Stimulated activated CD4-positive, alpha-beta T cell treated with anti-CD3 and anti-CD28 coated beads, Interleukin-2, amount 100 ng/mL, for 4 hours (primary cell): ENCODE data around the gene TGFBR2.
"Not testable (repeated sequence)": the region's sequence is repeated elsewhere in the genome, so short reads cannot be mapped to it uniquely, and the experiment has no call there.

Experiments
- DNase-seq: peaks from one replicate; pipeline ENCODE4 v3.0.0-alpha.2; 2020; ENCODE audit warnings: low read depth

The TGFBR2 gene

DNA sequence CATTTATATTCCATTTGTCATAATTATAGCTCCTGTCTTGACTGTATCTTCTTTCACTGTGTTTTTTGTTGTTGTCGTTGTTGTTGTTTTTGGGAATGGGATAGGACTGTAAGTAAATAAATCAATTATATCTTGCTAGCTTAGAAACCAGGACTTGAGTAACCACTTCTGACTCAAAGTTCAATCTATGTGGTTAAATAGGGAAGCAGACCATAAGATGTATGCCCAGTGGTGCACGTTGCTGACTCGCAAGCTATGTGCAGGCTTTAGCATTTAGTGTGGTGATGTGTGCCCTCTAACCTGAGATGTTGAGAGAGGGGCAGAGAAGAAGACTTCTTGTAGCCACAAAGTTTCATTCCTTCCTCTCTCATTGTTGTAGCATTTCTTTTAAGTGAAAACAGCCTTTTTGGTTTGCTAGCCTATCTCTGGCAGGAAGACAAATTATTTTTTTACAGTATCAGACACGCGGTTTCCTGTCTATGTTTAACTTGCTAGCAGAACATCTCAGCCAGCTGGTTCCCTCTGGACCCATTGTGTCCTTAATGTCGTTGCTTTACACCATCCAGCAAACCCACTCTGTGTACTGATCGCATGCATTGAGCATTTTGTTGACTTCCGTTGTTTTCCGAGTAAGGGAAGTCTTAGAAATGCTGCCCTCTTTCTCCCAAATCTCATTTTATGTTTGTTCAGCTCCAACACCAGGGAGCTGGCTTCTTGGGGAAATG is 52.1 kb downstream of the TGFBR2 start:
- DNase-seq: no peak

DNA sequence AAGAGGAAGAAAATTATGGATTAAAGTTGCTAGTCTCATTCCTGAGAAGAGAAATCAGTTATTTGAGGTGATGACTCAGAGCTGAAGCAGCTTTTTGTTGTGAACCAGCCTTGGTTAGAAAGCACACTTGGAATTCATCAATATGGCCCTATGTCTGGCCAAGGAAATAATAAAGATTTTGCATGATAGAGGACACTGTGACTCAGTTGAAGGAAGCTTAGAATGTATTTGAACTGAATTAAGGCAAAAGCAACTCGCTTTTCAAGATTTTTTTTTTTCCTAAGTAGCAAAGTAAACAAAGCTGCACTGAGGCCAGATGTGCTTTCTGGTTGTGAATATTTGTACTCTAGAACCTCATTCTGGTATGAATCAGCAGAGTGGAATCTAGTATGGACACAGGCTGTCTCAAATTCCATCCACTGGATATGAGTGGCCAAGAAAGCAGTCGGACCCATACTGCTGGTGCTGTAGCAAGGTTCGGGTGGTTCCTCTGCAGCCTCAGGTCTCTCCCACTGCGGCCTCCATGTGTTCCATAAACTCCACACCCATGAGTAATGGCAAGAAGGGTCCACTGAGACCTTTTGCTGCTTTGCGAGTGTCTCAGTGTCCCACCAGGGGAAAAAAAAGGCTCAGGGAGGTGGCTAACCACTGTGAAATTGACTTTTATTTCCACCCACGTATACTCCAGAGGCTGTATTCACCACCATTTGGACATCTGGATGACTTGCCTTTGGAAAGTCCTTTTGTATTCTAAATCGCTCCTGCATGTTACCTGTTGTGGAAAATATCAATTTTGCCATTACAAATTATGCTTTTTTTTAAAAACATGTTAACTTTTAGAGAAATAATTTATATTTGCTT is 53.1 kb downstream of the TGFBR2 start:
- DNase-seq: no peak

DNA sequence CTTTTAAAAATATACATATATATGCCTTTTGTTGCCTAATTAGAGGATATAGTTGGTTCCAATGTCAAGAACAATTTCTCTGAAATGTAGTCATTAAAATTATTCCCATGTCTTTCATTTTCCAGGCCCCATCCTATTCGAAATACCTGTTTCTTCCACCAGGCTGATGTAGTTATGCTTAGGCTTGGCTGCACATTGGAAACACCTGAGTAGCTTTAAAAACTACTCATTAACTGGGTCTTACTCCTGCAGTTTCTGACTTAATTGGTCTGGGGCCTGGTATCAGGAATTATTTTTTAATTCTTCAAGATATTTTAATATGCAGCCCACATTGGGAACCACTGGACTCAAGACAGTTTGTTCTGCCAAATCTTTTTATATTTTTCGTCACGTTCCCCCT is 53.7 kb downstream of the TGFBR2 start:
- DNase-seq: no peak

DNA sequence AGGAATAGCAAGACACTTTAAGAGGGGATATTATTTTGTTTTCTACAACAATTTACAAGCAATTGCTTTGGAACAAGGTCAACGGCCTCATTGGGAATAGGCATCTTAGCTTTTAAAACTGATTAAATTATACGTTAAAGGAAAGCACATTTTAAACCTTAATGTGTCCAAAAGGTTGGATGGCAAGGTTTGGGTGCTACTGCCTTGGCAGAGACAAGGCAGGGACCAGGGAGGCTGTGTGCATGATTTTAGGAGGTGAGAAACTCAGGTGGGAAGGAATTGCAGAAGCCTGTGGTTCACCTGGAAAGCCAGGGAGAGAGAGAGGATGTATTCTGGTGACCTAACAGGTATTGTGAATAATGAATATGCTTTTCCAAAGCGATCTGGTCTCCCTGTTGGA is 54.3 kb downstream of the TGFBR2 start:
- DNase-seq: no peak

DNA sequence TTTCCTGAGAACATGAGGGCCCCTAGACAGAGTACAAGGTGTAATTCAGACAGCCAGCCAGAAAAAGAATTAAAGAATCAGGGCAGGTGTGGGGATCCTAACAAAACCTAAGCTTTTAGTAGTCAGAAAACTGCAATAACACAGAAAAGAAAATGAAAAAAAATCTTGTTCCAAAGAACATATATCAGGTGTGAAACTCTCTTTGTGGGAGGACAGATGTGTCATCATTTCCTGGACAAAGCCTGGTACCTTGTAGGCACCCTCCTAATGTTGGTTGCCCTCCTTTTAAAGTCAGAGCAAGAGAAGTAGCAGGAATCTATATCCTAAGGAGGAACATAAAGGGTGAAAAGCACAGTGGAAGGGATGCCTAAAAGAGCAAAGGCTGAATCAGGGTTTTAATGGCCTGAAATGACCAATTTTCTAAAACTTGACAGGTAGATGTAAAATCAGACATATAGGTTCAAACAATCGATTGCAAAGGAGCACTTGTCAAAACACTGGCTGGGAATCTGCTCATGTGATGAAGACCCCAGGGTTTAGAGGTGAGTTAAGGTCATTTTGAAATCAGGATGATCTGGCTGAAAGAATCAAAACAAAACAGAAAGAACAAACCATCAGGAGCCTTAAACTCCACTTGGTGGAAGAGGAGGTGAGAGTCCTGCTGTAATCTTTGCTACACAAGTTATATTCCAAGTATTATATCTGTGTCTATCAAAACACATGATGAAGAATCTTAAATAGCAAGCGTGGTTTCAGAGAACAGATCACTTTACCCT is 54.9 kb downstream of the TGFBR2 start:
- DNase-seq: no peak

DNA sequence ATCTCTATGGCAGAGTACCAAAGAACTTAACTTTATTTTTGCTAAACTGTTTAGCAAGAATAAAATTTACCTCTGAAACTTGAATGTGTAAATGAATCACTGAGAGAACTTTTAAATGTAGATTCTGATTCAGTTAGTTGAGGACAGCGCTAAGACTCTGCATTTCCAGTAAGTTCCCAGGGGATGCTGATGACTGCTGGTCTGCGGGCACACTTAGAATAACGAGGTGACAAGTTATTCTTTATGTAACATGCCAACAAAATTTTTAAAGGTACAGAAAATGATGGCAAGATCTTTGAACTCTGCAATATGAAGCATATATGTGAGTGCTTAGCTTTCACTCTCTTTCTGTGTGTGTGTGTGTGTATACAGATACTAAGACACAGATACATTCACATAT is 56.4 kb downstream of the TGFBR2 start:
- no peak for DNase-seq

DNA sequence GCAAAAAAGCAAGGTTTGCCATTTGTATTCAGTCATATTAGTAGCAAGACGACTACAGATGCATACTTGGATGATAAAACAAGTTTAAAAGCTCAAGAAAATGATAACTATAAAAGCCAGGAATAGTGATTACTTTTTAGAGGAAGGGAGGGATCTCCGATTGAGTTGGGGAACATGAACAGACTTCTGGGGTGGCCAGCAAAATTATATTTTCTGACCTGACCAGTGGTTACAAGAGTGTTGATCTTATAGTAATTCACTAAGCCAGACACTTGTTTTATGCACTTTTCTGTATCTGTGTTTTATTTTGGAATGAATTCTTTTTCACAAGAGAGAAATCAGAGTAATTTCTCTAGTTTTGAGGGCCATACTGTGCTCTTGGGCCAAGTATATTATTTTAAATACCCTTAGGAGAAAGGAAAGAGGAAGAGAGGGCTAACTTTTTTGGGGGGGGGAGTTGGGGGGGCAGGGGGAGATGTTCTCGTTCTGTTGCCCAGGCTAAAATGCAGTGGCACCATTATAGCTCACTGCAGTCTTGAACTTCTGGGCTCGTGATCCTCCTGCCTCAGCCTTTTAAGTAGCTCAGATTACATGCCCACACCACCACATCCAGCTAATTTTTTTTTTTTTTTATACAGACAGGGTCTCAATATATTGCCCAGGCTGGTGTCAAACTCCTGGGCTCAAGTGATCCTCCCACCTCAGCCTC is 57.3 kb downstream of the TGFBR2 start:
- DNase-seq: no peak

DNA sequence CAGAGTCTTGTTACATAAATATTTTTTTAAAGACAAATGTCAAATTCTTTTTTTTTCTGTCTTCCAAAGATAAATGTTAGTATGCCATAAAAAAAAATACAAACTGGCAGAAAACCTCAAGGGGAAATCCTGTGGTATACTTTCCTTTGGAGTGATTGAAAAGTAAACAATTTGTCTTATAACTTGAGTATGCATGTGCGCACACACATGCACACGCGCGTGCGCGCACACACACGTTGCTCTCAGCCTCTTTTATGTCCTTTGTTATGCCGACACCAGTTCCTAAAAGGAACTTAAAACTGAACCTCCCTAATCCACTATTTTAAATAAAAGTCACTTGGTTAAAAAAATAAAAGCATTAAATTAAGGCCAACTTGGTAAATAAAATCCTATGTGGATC is 58.1 kb downstream of the TGFBR2 start:
- DNase-seq: no peak

DNA sequence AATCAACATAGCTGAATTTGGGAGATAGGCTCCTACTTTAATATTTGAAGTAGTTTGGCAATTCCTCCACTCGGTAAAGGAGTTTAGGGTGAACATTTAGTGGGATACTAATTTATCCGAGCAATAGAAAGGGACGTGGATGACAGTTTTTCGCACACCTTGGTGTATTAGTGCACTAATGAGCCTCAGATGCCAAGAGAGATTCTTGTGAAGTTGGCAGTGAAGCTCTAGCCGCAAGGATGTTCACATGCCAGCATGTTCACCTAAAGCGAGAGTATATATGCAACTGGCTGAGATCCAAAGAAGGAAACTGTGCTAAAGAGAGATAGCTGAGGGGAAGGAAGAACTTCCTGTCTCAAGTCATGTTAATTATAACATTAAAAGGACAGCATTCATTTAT is 58.5 kb downstream of the TGFBR2 start:
- DNase-seq: no peak

DNA sequence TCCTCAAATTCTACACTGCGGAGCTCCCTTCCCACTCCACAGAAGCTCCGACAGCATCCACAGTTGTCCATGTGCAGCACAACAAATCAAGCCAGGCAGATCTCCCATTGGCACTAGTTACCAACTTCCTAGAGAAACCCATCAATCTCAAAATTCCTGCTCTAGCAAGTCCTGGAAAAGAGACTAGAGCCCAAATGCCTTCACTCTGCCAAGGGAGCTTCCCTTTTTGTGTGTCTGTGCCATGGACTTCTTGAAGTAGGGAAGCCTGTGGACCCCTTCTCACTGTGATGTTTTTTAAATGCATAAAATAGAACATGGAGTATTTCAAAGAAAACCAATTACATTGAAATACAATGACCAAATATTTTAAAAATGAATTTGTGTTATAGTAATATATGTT is 59.1 kb downstream of the TGFBR2 start:
- no peak for DNase-seq

DNA sequence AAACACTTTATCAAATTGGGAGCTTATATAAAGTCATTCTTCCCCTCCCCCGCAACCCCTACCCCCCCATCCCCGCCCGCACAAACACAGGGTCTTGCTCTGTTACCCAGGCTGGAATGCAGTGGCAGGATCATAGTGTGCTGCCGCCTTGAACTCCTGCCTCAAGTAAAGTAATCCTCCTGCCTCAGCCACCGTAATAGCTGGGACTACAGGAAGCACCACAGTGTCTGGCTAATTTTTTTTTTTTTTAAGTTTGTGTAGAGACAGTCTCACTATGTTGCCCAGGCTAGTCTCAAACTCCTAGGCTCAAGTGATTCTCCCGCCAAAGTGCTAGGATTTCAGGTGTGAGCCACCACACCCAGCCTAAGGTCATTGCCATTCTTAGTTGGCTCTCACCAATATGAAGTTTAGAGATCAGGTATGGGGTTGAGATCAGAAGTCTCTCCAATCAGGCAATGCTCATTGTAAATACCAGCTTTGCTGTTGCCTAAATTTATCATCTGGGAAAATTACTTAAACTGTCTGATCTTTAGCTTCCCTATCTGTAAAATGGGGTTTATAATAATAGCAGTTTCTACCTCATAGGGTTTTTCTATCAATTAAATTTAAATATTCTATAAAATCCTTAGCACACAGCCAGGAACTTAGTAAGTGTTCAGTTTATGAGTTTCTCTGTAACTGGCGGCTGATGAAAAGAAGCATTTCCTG is 60.3 kb downstream of the TGFBR2 start:
- DNase-seq: no peak

DNA sequence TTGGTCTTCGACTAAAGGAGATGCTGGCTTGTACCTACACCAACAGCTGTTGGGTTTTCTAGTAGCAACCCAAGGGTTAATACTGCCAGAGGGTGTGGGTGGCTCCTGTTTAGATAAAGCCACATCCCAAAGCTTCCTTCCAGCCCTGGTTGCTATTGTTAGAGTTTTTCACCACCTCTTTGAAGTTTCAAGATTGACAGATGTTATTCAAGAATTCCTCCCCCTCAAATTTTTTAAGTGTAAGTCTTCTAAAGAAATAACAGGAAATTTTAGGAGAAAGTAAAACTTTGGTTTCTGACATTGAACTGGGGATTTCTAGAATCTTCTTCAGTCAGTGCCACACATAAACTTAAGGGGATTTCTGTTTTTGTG is 60.9 kb downstream of the TGFBR2 start:
- no peak for DNase-seq

DNA sequence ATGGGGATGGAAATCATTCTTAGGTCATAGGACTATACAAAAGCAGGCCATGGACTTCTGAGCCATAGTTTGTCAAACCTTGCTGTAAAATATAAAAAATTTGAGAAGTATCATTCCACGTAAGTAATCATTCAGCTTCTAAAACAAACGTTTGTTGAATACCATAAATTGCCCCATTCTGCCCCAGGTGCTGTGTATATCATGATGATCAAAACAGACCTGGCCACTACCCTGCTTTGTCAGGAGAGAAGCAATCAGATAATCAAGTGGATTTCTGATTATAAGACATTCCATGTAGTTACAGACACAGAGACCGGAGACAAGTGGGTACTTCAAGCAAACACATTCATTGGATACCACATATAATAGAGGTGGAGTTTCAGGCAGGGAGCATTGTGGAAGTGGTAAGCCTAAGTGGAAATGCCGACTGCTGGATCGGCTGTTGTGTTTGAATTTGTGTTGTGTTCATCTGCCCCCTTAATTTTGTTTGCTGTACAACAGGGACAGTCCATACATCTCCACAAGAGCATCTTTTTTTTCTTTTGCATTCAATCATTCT is 61.7 kb downstream of the TGFBR2 start:
- DNase-seq: no peak

DNA sequence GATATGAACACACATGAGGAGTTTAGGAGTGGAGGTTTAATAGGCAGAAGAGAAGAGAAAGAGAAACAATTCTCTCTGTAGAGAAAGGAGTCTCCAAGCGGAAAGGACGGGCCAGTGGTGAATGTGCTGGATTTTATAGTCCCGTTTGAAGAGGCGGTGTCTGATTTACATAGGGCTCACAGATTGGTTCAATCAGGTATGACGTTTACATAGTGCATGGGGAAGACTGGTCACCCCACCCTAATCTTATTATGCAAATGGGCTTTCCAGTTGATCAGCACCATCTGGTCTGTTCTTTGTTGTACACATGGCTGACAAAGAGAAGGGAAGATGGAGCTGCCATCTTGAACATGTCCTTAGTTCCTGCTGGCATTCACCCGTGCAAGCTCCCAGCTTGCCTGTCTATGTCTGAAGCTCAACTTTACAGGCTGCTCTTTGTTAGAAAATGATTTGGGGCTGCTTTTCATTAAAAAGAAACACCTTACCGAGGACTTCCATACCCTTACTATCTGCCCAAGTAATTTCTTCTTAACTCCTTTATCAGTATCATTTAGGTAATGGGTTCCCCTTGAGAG is 63.0 kb downstream of the TGFBR2 start:
- not testable (repeated sequence) for DNase-seq

DNA sequence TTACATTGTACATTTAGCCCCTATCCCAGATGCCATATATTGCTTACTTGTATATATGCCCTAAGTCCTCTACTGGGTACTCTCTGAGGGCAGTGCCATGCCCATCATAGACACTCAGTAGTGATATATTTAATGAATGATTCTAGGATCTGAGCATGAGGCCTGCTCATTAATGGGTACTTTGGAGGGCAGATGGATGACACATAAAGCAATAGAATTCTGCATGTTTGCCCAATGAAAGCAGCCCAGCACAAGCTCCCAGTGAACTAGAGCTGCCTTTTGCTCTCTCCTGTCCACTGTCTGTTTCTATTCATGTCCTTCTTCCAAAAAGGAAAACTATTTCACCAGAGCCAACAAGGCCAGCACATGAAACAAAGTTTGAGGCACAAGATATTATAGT is 63.9 kb downstream of the TGFBR2 start:
- no peak for DNase-seq

DNA sequence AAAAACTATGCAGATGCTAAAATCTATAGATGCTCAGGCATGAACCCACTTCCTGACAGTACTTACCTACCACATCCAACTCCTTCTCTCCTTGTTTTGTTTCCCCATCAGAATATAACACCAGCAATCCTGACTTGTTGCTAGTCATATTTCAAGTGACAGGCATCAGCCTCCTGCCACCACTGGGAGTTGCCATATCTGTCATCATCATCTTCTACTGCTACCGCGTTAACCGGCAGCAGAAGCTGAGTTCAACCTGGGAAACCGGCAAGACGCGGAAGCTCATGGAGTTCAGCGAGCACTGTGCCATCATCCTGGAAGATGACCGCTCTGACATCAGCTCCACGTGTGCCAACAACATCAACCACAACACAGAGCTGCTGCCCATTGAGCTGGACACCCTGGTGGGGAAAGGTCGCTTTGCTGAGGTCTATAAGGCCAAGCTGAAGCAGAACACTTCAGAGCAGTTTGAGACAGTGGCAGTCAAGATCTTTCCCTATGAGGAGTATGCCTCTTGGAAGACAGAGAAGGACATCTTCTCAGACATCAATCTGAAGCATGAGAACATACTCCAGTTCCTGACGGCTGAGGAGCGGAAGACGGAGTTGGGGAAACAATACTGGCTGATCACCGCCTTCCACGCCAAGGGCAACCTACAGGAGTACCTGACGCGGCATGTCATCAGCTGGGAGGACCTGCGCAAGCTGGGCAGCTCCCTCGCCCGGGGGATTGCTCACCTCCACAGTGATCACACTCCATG is 65.3 kb downstream of the TGFBR2 start:
- no peak for DNase-seq

DNA sequence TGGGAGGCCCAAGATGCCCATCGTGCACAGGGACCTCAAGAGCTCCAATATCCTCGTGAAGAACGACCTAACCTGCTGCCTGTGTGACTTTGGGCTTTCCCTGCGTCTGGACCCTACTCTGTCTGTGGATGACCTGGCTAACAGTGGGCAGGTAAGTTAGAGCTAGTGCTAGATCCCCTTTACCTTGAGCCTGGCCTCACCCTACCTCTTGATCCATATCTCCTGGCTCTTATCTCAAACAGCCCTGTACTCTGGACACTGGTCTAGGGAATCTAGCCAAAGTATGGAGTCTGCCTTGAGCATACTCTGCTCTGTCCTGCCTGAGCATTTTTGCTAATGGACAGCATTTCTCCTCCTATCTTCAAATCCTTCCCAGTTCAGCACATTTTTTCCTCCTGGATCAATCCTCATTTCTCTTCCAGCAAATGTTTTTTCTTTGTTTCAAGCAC is 65.9 kb downstream of the TGFBR2 start:
- no peak for DNase-seq

DNA sequence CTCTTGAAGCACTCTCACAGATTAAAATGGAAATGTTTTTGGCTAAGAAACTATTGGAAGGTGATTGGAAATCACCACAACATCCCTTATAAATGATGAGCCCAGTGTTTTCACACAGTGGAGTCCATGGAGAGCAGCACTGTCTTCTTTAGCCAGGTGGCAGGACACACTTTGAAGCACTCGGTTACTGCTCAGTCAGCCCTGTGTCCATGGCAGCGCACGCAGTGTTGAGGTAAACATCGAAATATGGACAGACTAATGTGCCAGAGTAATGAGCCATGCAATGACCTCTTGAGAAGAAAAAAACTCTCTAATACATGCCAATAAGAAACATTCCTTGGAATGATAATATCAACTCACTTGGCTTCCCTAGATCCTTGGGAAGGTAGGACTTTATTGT is 66.6 kb downstream of the TGFBR2 start:
- DNase-seq: no peak

DNA sequence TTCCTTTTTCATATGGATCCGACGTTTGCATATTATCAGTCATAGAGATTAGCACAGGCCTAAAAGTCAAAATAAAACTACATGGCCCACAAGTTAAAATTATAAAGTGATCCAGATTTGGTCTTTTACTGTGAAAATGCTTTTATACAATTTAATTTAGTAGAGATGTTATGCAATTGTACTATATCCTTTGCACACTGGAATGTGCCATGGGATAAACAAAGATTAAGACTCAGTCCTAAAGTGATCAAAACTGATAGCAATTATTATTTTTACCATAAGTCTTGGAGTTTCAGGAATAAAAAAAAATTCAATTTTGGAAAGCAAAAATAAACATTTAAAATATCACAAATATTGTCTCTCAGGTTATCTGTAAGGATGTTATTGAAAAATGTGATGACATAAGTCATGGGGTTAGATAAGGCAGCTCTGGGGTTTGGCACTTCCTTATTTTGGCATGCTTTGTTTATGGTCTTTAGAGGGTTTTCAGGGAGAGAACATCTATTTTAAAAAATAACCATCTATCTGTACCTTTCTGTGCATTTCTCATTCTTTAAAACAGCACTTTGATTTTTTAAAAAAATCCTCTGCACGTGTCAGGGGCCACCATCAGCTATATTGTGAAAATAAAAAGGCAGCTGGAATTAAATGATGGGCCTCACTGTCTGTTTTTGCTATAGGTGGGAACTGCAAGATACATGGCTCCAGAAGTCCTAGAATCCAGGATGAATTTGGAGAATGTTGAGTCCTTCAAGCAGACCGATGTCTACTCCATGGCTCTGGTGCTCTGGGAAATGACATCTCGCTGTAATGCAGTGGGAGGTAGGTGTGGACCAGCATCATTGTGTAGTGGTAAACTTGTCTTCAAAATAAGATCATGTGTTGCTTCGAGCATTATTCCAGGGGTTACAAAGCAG is 67.3 kb downstream of the TGFBR2 start:
- no peak for DNase-seq
